Breast epithelium (tissue), 3 donors: ENCODE results near the gene KRTAP5-1.
"Not testable (repeated sequence)": the region's sequence is repeated elsewhere in the genome, so short reads cannot be mapped to it uniquely, and the experiment has no call there.

ENCODE experiments used
- POLR2A ChIP-seq: fragments of 450-650 bp; IDR thresholded peaks from one replicate; pipeline ENCODE4 v1.6.1; 2016; ENCODE audit warnings: antibody characterized with exemption, mild to moderate bottlenecking, moderate library complexity
- TF ChIP-seq, protein P1 (sequence below), 3 donors: fragments of 450-650 bp; IDR thresholded peaks; one replicate each; pipeline ENCODE4 v1.5.1; 2016 to 2017; ENCODE audit warnings: antibody characterized with exemption in 3 of 3, mild to moderate bottlenecking in 3 of 3, moderate library complexity in 3 of 3

DNA sequence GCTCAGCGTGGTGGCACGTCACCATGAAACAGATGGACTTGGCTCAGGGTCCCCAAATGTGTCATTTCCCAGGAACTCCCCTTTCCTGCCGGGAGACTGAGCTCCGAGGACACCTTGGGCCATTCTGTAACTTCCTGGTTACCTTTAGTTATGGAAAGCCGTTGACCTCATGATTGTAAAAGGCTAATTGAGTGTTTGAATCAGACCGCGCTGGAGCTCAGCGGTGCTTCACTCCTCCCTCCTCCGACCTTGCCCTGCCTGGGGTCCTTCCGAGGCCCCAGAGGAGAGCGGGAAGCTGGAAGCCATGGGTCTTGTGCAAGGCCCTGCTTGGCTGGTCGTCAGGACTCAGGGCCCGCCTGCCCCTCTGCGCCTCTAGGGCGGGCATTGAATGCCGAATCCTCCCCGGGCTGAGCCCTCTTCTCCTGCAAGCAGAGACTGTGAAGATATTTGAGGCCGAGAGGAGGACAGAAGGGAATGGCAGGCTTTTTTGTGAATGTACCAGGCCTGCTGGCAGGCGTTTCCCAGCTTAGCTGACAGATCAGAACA lies 11.6 kb upstream of the KRTAP5-1 start:
- TF ChIP-seq, protein P1, sequence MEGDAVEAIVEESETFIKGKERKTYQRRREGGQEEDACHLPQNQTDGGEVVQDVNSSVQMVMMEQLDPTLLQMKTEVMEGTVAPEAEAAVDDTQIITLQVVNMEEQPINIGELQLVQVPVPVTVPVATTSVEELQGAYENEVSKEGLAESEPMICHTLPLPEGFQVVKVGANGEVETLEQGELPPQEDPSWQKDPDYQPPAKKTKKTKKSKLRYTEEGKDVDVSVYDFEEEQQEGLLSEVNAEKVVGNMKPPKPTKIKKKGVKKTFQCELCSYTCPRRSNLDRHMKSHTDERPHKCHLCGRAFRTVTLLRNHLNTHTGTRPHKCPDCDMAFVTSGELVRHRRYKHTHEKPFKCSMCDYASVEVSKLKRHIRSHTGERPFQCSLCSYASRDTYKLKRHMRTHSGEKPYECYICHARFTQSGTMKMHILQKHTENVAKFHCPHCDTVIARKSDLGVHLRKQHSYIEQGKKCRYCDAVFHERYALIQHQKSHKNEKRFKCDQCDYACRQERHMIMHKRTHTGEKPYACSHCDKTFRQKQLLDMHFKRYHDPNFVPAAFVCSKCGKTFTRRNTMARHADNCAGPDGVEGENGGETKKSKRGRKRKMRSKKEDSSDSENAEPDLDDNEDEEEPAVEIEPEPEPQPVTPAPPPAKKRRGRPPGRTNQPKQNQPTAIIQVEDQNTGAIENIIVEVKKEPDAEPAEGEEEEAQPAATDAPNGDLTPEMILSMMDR (IDR thresholded peaks at IDR 0.05), result not testable (repeated sequence)
- TF ChIP-seq POLR2A, result not testable (repeated sequence)
